OCI-LY7 (cell line): Measurements from ENCODE around the gene TELO2. TPM values are rescaled to one million over a fixed set of nuclear protein-coding genes. Genes with fewer than 3 reads are reported as not detected.

ENCODE experiments used
- BruUV-seq: library from RNA; stranded (reverse); fragments of 400-500 nt; replicated peaks from 2 replicates; lab custom pipeline; 2021; lab: Mats Ljungman, UMichigan
- CTCF ChIA-PET: fragments of 300-600 bp; sonication (Branson Sonifier 250); formaldehyde crosslinking; loops from one replicate; lab custom pipeline; 2022; ENCODE audit warnings: antibody characterized with exemption; ENCODE audit not compliant: unreplicated experiment; lab: Charles Lee
- POLR2A ChIA-PET: fragments of 300-600 bp; sonication (Branson Sonifier 250); formaldehyde crosslinking; loops from one replicate; lab custom pipeline; 2022; ENCODE audit warnings: antibody characterized with exemption; lab: Charles Lee
- DNase-seq: peaks from one replicate; pipeline ENCODE4 v3.0.0-alpha.2; 2015; ENCODE audit warnings: low spot score
- H2AFZ ChIP-seq: fragments of 200-600 bp; sonication (generic), shearing (Covaris generic); 2 replicates; pipeline ENCODE4 v1.6.1; 2014; ENCODE audit warnings: mild to moderate bottlenecking, antibody characterized with exemption, low read length, moderate library complexity
- H3K27ac ChIP-seq: fragments of 200-600 bp; sonication (generic); 2 replicates; pipeline ENCODE4 v1.5.1; 2014; ENCODE audit warnings: mixed run types, low read depth, mild to moderate bottlenecking, moderate library complexity, low read length, inconsistent platforms; ENCODE audit not compliant: poor library complexity, severe bottlenecking
- H3K36me3 ChIP-seq: fragments of 200-600 bp; sonication (generic); 2 replicates; pipeline ENCODE4 v1.6.1; 2014; ENCODE audit warnings: mild to moderate bottlenecking, antibody characterized with exemption, low read length, moderate library complexity, mixed read lengths; ENCODE audit not compliant: insufficient read depth
- H3K4me1 ChIP-seq: fragments of 200-600 bp; sonication (generic); 2 replicates; pipeline ENCODE4 v1.5.1; 2014; ENCODE audit warnings: mild to moderate bottlenecking, low read length; ENCODE audit not compliant: insufficient read depth, poor library complexity, severe bottlenecking
- H3K4me2 ChIP-seq: fragments of 200-600 bp; sonication (generic); 2 replicates; pipeline ENCODE4 v1.6.1; 2014; ENCODE audit warnings: mild to moderate bottlenecking, low read length
- H3K4me3 ChIP-seq: fragments of 200-600 bp; sonication (generic); 2 replicates; pipeline ENCODE4 v1.5.1; 2014; ENCODE audit warnings: mild to moderate bottlenecking, low read depth, low read length; ENCODE audit not compliant: poor library complexity, severe bottlenecking
- H3K79me2 ChIP-seq: fragments of 200-600 bp; sonication (generic); 2 replicates; pipeline ENCODE4 v1.6.1; 2016; ENCODE audit warnings: low read depth, mild to moderate bottlenecking, low read length, moderate library complexity, mixed read lengths; ENCODE audit not compliant: insufficient read depth
- H3K9me2 ChIP-seq: fragments of 200-600 bp; sonication (generic); 2 replicates; pipeline ENCODE4 v1.6.1; 2016; ENCODE audit warnings: mild to moderate bottlenecking, low read length, mixed read lengths; ENCODE audit not compliant: insufficient read depth
- H3K9me3 ChIP-seq: fragments of 200-600 bp; sonication (generic); 2 replicates; pipeline ENCODE4 v1.6.1; 2014; ENCODE audit warnings: mild to moderate bottlenecking, mixed run types, low read length, mixed read lengths
- H4K20me1 ChIP-seq: fragments of 200-600 bp; sonication (generic); 2 replicates; pipeline ENCODE4 v1.6.1; 2014; ENCODE audit warnings: mild to moderate bottlenecking, antibody characterized with exemption, low read length, moderate library complexity, mixed read lengths; ENCODE audit not compliant: insufficient read depth
- CTCF ChIP-seq: fragments of 200-600 bp; sonication (generic); conservative IDR thresholded peaks from 2 replicates; pipeline ENCODE4 v1.5.1; 2014; ENCODE audit warnings: mild to moderate bottlenecking, antibody characterized with exemption, low read length, moderate library complexity, mixed read lengths
- EZH2phosphoT487 ChIP-seq: fragments of 200-600 bp; sonication (generic); IDR thresholded peaks from 2 replicates; pipeline ENCODE4 v1.6.1; 2018; ENCODE audit warnings: low read depth, borderline replicate concordance, mild to moderate bottlenecking, mixed run types, antibody characterized with exemption, low read length, moderate library complexity, mixed read lengths
- intact Hi-C: fragments of 100-400 bp; cut with micrococcal nuclease; formaldehyde crosslinking; loops from one replicate; pipeline ENCODE4 v1.10.0; 2022; ENCODE audit not compliant: unreplicated experiment
- total RNA-seq, 2 experiments: library from RNA; depleted of rRNA in 1 of 2; stranded (reverse); fragments of >200 nt in 1 of 2; shearing (Covaris generic) in 1 of 2; gene quantifications; 2 replicates each; pipeline ENCODE4 v1.2.3, GENCODE V29; 2014 to 2022

The TELO2 gene
- total RNA-seq, 2 experiments from 2014 or later, result 58.2 to 70.1 TPM

- no peaks in the 10 kb centered on the region for H3K9me2 ChIP-seq
- H3K36me3 ChIP-seq, result peaks cover 9% of the 10 kb centered on the region; the same call in 1 of the 2 replicates
- no peak for TF ChIP-seq CTCF
- TF ChIP-seq EZH2phosphoT487, result no peak
- BruUV-seq, result no TSS peak
- no peaks in the 10 kb centered on the region for H3K9me3 ChIP-seq
- H3K4me2 ChIP-seq, result no peak overlapping the region
- no peaks in the 10 kb centered on the region for H3K79me2 ChIP-seq
- ChIA-PET POLR2A (no interaction called here), CTCF (no interaction called here)
- peaks cover 9% of the 10 kb centered on the region for H3K4me1 ChIP-seq
- no peaks in the 10 kb centered on the region for H4K20me1 ChIP-seq
- intact Hi-C loops, result no loop called here
- H3K4me3 ChIP-seq, result no peak overlapping the region
- DNase-seq, result no peak
- no peak overlapping the region for H3K27ac ChIP-seq
- no peak overlapping the region for H2AFZ ChIP-seq
Observed at GRCh38 chr16:1456951-1457350, 36.2 kb upstream of the TELO2 start.

DNA sequence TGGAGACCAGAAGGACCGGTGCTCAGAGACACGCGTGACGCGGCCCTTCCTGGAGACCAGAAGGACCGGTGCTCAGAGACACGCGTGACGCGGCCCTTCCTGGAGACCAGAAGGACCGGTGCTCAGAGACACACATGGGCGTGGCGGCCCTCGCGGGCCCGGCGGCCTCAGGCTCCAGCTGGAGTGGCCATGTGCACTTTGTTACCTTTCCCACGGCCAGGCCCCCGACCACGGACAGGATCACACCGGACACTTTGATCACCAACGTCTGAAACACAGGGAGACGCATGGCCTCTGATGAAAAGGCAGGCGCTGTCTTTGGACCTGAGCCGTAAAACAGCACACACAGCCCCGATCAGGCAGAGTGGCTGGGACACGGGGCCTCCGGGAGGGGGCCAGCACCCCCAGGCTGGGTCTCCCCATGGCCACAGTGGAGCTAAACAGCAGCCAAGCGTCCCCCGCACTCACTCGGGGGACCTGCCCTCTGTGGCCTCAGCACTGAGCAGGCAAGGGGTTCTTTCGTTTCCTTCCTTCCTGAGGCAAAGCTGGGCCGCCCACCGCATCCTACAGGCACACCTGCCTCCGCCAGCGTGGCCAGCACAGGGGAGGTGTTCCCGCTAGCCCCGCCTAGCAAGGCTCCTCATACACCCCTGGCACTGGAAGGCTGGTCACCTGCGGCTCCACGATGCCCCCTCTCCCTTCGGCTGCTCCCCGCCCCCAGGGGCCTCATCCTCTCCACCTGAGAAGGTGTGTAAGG is 35.5 kb upstream of the TELO2 start:
- no peak overlapping the region for H3K4me2 ChIP-seq
- H3K4me1 ChIP-seq, result peaks cover 9% of the 10 kb centered on the region
- ChIA-PET CTCF (no interaction called here), POLR2A (no interaction called here)
- H4K20me1 ChIP-seq, result no peaks in the 10 kb centered on the region
- H2AFZ ChIP-seq, result no peak overlapping the region
- intact Hi-C loops, result no loop called here
- no peak overlapping the region for H3K27ac ChIP-seq
- H3K9me3 ChIP-seq, result no peaks in the 10 kb centered on the region
- H3K9me2 ChIP-seq, result no peaks in the 10 kb centered on the region
- H3K4me3 ChIP-seq, result no peak overlapping the region
- BruUV-seq, result no TSS peak
- no peak for DNase-seq
- peaks cover 9% of the 10 kb centered on the region; the same call in 1 of the 2 replicates for H3K36me3 ChIP-seq
- TF ChIP-seq EZH2phosphoT487 (no peak), CTCF (no peak)
- no peaks in the 10 kb centered on the region for H3K79me2 ChIP-seq

GRCh38 chr16:1458336-1458976 is 34.7 kb upstream of the TELO2 start:
- Histone ChIP-seq H3K36me3 (peaks cover 9% of the 10 kb centered on the region; the same call in 1 of the 2 replicates), H2AFZ (no peak overlapping the region), H3K4me2 (no peak overlapping the region), H3K4me1 (peaks cover 9% of the 10 kb centered on the region), H3K9me2 (no peaks in the 10 kb centered on the region), H4K20me1 (no peaks in the 10 kb centered on the region), H3K27ac (peak overlapping the region; percentile 34), H3K79me2 (no peaks in the 10 kb centered on the region), H3K4me3 (no peak overlapping the region), H3K9me3 (no peaks in the 10 kb centered on the region)
- ChIA-PET CTCF (no interaction called here), POLR2A (no interaction called here)
- TF ChIP-seq EZH2phosphoT487, result no peak
- TF ChIP-seq CTCF, result no peak
- no TSS peak for BruUV-seq
- intact Hi-C loops, result no loop called here
- no peak for DNase-seq
